Measurements from ENCODE around the gene PHF2. TPM values are rescaled to one million over a fixed set of nuclear protein-coding genes. Genes with fewer than 3 reads are reported as not detected.

The PHF2 gene
- total and polyA plus RNA-seq, 2 of the 4 experiments (the other 2 are of a cell fraction) = 5.9 to 9.5 TPM

DNA sequence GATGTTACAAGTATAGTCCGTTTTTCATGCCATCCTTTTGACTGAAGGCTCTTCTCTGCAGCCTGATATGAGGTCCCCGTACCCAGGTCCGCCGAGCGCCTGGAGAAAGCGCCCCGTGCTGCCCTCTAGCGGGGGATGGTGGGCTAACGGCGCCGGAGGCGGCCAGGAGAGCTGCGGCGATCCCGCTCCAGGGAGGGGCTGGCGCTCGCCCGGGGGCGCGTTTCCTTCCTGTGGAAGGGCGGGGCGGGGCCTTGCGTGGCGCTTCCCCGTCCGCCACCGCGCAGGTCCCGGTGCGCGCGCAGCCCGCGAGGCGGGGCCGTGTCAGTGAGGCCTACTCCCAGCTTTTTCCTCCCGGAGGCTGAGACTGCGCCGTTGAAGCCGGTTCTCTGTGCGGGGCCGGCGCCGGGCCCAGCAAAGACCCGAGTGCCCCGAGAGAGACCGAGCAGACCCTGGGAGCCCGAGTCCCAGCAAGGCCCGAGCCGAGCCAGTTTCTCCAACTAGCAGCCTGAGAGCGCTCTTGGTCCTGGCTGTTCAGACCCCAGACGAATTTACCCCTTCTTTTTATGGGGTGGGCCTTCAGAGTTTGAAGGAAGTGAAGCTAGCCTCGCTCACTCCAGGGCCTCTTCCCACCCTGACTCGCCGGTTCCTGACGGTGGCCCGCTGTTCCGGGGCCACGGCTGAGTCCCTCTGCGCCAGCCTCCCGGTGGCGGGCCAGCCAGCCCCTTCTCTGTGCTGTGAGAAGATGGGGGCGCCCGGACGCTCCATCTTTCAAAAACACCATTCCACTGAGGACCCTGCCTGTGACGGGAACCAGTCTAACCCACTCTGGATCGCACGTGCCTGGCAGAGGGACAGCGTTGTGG, 9.7 kb upstream of the PHF2 start:
- peak overlapping the region; percentile 72 for H2BK5ac ChIP-seq (ENCODE audit: low read depth, low read length, poor library complexity, severe bottlenecking)
- ATAC-seq (ENCODE audit: low read depth) (peak; percentile 99), DNase-seq (peak; percentile 94)
- peak overlapping the region; percentile 90 for H2AFZ ChIP-seq (replicated peaks; ENCODE audit: low read length, poor library complexity)
- no TSS peak for BruUV-seq (replicated peaks)
- peak overlapping the region; percentile 98 for H4K5ac ChIP-seq (ENCODE audit: low read depth, low read length)
- H3K4me1 ChIP-seq (ENCODE audit: control insufficient read depth, insufficient read depth, low read length) = peaks cover 7% of the 10 kb centered on the region
- peaks cover 9 to 22% of the 10 kb centered on the region in 2 experiments; a peak in 3 of 4 replicates for H3K79me1 ChIP-seq (ENCODE audit: low read depth in 1 of 2, low read length in 2 of 2)
- in situ Hi-C loops (cut with MboI; ENCODE audit: low sequenced_read_pairs) = loop anchor here (10.0 to 25.0 kb wide), 2 partner anchors 112 to 454 kb away; partner anchors contain the start of genes FAM120A and FAM120AOS
- 0 out of 2 replicates have a peak overlapping the region, but pooled peaks have one; percentile 20 for H2BK120ac ChIP-seq (ENCODE audit: low read depth, low read length)
- H2BK20ac ChIP-seq (ENCODE audit: low read depth, low read length) = no peak overlapping the region
- WGBS, 2 experiments (ENCODE audit: extremely low coverage in 2 of 2, insufficient read length in 1 of 2) = 11% methylated on average over 10 of the region's 69 CpGs; no CpG with 5 or more reads in 1 of the 2 experiments
- H3K18ac ChIP-seq (ENCODE audit: low read depth, low read length) = peak overlapping the region; percentile 48; the same call in 1 of the 2 replicates
- H3K23ac ChIP-seq (ENCODE audit: low read depth, low read length) = peak overlapping the region; percentile 99
- H3K4me2 ChIP-seq (ENCODE audit: low read depth, low read length) = peak overlapping the region; percentile 96
- H4K20me1 ChIP-seq (ENCODE audit: insufficient read depth, low read length) = no peaks in the 10 kb centered on the region
- dilution Hi-C loops (cut with HindIII; ENCODE audit: low sequenced_read_pairs, unreplicated experiment) = loop anchor here (10.0 kb wide), 1 partner anchor 102 kb away; no protein-coding TSS in a partner anchor
- H3K56ac ChIP-seq (ENCODE audit: extremely low read depth, insufficient read depth, low read length) = peak overlapping the region; percentile 95
- H2AK9ac ChIP-seq (replicated peaks; ENCODE audit: low read depth, low read length, poor library complexity) = peak overlapping the region; percentile 87
- POLR2A ChIA-PET (ENCODE audit: unreplicated experiment) = interaction anchor here (0.5 to 1.3 kb wide), 5 partner anchors 10 to 433 kb away, joined by 3 to 6 read pairs (median 3); partner anchors contain the start of genes FAM120AOS, NINJ1 and PHF2
- peak overlapping the region; percentile 51 for H3K4me3 ChIP-seq (ENCODE audit: insufficient read depth, low read depth, low read length)
- H2AK5ac ChIP-seq (ENCODE audit: low read depth, low read length) = peak overlapping the region; percentile 100
- peak overlapping the region; percentile 91 for H3K9ac ChIP-seq (ENCODE audit: low read depth, low read length)
- peak overlapping the region; percentile 85 for H3K27ac ChIP-seq (ENCODE audit: insufficient read depth, low read length)
- H3K9me1 ChIP-seq (ENCODE audit: insufficient read depth, low read length) = peaks cover 12% of the 10 kb centered on the region
- intact Hi-C loops (cut with micrococcal nuclease) = loop anchor here (1.0 to 10.0 kb wide), 3 partner anchors 113 to 406 kb away; partner anchors contain the start of gene FAM120AOS
- CTCF ChIA-PET = interaction anchor here (0.6 to 1.6 kb wide), 18 partner anchors 10 to 564 kb away, joined by 3 to 12 read pairs (median 4); partner anchors contain the start of gene FAM120AOS
- peaks cover 19% of the 10 kb centered on the region for H3K36me3 ChIP-seq (ENCODE audit: control insufficient read depth, insufficient read depth, low read length)
- H4K8ac ChIP-seq (ENCODE audit: low read depth in 2 of 2, low read length in 2 of 2) = peak overlapping the region; percentile 96 to 100
- peak overlapping the region; percentile 88 for H4K91ac ChIP-seq (ENCODE audit: insufficient read depth, low read depth, low read length)
- peak overlapping the region; percentile 97 for H3K14ac ChIP-seq (replicated peaks; ENCODE audit: low read depth, low read length)
- H2BK15ac ChIP-seq (ENCODE audit: low read depth, low read length) = no peak overlapping the region
- H3K4ac ChIP-seq (ENCODE audit: low read depth, low read length) = peak overlapping the region; percentile 97
- H3K9me3 ChIP-seq (ENCODE audit: control insufficient read depth, insufficient read depth, low read length) = no peaks in the 10 kb centered on the region
- H3K27me3 ChIP-seq (ENCODE audit: control insufficient read depth, insufficient read depth, low read length) = no peaks in the 10 kb centered on the region
- TF ChIP-seq MAFK (IDR thresholded peaks at IDR 0.05; ENCODE audit: low read depth, low read length) = no peak
- peak; percentile 24; the same call in 1 of the 2 replicates for TF ChIP-seq MXI1 (IDR thresholded peaks at IDR 0.05; ENCODE audit: borderline replicate concordance, low read depth, low read length)
- TF ChIP-seq BHLHE40 (IDR thresholded peaks at IDR 0.05; ENCODE audit: low read depth, low read length) = peak; percentile 31; the same call in 1 of the 2 replicates
- peak; percentile 61 for TF ChIP-seq RAD21 (IDR thresholded peaks at IDR 0.05; ENCODE audit: low read length)
- TF ChIP-seq CTCF (conservative IDR thresholded peaks at IDR 0.05; ENCODE audit: low read depth, low read length) = peak; percentile 95
- peak; percentile 17; the same call in 1 of the 2 replicates for TF ChIP-seq FOS (IDR thresholded peaks at IDR 0.05; ENCODE audit: low read depth, low read length)
- no peak for TF ChIP-seq RCOR1 (IDR thresholded peaks at IDR 0.05; ENCODE audit: insufficient replicate concordance, low read length)
- TF ChIP-seq NFE2L2 (IDR thresholded peaks at IDR 0.05; ENCODE audit: low read depth, low read length) = no peak
- TF ChIP-seq CEBPB (IDR thresholded peaks at IDR 0.05; ENCODE audit: low read depth, low read length) = no peak
- peak; percentile 93 for TF ChIP-seq POLR2A (IDR thresholded peaks at IDR 0.05; ENCODE audit: low read depth, low read length)
- TF ChIP-seq ELK1 (IDR thresholded peaks at IDR 0.05; ENCODE audit: borderline replicate concordance, low read depth, low read length) = no peak
- TF ChIP-seq RFX5 (IDR thresholded peaks at IDR 0.05; ENCODE audit: low read depth, low read length) = no peak
